K562 (cell line): Measurements from ENCODE around the gene UTP4. TPM values are rescaled to one million over a fixed set of nuclear protein-coding genes. Genes with fewer than 3 reads are reported as not detected.

Experiments
- ATAC-seq: fragments of 200-7000 bp; cut with Tn5 transposase; 3 replicates; pipeline ENCODE4 v1.9.1; 2020; ENCODE audit warnings: moderate library complexity
- BruUV-seq: library from RNA; stranded (reverse); fragments of 400-500 nt; replicated peaks from 2 replicates; lab custom pipeline; 2021; lab: Mats Ljungman, UMichigan
- CTCF ChIA-PET: fragments of 300-600 bp; formaldehyde crosslinking; extraction: SDS; loops from one replicate; lab custom pipeline; 2021; ENCODE audit warnings: low intra/inter-chr PET ratio; lab: Yijun Ruan, JAX
- POLR2A ChIA-PET: fragments of 300-600, 350-650 bp; sonication (Branson Sonifier 250); formaldehyde crosslinking; extraction: SDS; loops from one replicate; lab custom pipeline; 2021; ENCODE audit warnings: antibody characterized with exemption, inconsistent platforms; lab: Yijun Ruan, JAX
- DNase-seq, 4 experiments: peaks; one replicate each; pipeline versions ENCODE4 v3.0.0 to v3.0.0-alpha.2; 2011 to 2018; ENCODE audit warnings: low spot score in 3 of 4, mixed read lengths in 3 of 4; ENCODE audit errors: extremely low read depth in 1 of 4
- FAIRE-seq: peaks from 2 replicates; lab custom pipeline; 2011; peaks lifted over from hg19 to GRCh38; lab: Jason Lieb, UNC
- H2AFZ ChIP-seq: 2 replicates; pipeline ENCODE4 v1.6.0; 2011; ENCODE audit warnings: low read depth, low read length, control low read depth, inconsistent platforms
- H3K27ac ChIP-seq: fragments of 200-600 bp; 3 replicates; pipeline ENCODE4 v1.8.0; 2011; ENCODE audit warnings: low read depth, mild to moderate bottlenecking, control low read depth, inconsistent platforms, low read length, moderate library complexity, mixed read lengths; ENCODE audit errors: extremely low read depth
- H3K27me3 ChIP-seq, 2 experiments: fragments of 300-600 bp in 1 of 2; 2 replicates in 1 of 2; 3 replicates in 1 of 2; pipeline versions ENCODE4 v1.6.0 to v1.8.0; 2011; ENCODE audit warnings: inconsistent platforms in 2 of 2, low read length in 2 of 2, mild to moderate bottlenecking in 1 of 2, mixed read lengths in 1 of 2, moderate library complexity in 1 of 2; ENCODE audit not compliant: control insufficient read depth in 2 of 2, insufficient read depth in 2 of 2
- H3K36me3 ChIP-seq: fragments of 300-600 bp; 3 replicates; pipeline ENCODE4 v1.8.0; 2011; ENCODE audit warnings: mild to moderate bottlenecking, low read length, inconsistent platforms; ENCODE audit not compliant: control insufficient read depth, insufficient read depth
- H3K4me1 ChIP-seq, 2 experiments: fragments of 200-600 bp in 1 of 2; replicated peaks in 1 of 2; 2 replicates in 1 of 2; 3 replicates in 1 of 2; pipeline versions ENCODE4 v1.5.1 to v1.8.0; 2011; ENCODE audit warnings: inconsistent platforms in 2 of 2, low read length in 2 of 2, mild to moderate bottlenecking in 1 of 2, mixed read lengths in 1 of 2, moderate library complexity in 1 of 2; ENCODE audit not compliant: control insufficient read depth in 2 of 2, insufficient read depth in 2 of 2
- H3K4me2 ChIP-seq: 2 replicates; pipeline ENCODE4 v1.6.1; 2011; ENCODE audit warnings: low read length, control low read depth, inconsistent platforms, mixed read lengths; ENCODE audit not compliant: insufficient read depth
- H3K4me3 ChIP-seq: fragments of 200-600 bp; sonication (generic), shearing (Covaris generic); 2 replicates; pipeline ENCODE4 v1.5.1; 2016; ENCODE audit warnings: control low read depth, inconsistent platforms
- H3K79me2 ChIP-seq: fragments of 200-600 bp; 3 replicates; pipeline ENCODE4 v1.8.0; 2011; ENCODE audit warnings: low read length, inconsistent platforms; ENCODE audit not compliant: control insufficient read depth, insufficient read depth
- H3K9ac ChIP-seq, 2 experiments: 2 replicates each; pipeline versions ENCODE4 v1.6.0 to v1.6.1; 2011; ENCODE audit warnings: low read depth in 2 of 2, low read length in 2 of 2, control low read depth in 1 of 2, inconsistent platforms in 1 of 2, mild to moderate bottlenecking in 1 of 2, mixed read lengths in 1 of 2; ENCODE audit not compliant: insufficient read depth in 1 of 2
- H3K9me1 ChIP-seq: one replicate; pipeline ENCODE4 v1.6.0; 2011; ENCODE audit warnings: inconsistent platforms, mild to moderate bottlenecking, low read length, moderate library complexity; ENCODE audit not compliant: control insufficient read depth, insufficient read depth
- H3K9me3 ChIP-seq: replicated peaks from 2 replicates; pipeline ENCODE4 v1.5.1; 2011; ENCODE audit warnings: low read depth, low read length, inconsistent platforms; ENCODE audit not compliant: control insufficient read depth, insufficient read depth
- H4K20me1 ChIP-seq: replicated peaks from 2 replicates; pipeline ENCODE4 v1.6.1; 2011; ENCODE audit warnings: low read length, inconsistent platforms, mixed read lengths; ENCODE audit not compliant: control insufficient read depth, insufficient read depth
- KLF16 ChIP-seq: IDR thresholded peaks from 2 replicates; pipeline ENCODE4 v1.6.1; 2016; ENCODE audit warnings: antibody characterized with exemption
- MED1 ChIP-seq: sonication (generic); formaldehyde crosslinking; IDR thresholded peaks from 2 replicates; pipeline ENCODE4 v1.8.1; 2023; ENCODE audit warnings: missing genetic modification reagents, borderline replicate concordance
- PTRF ChIP-seq: fragments of 450-650 bp; IDR thresholded peaks from 2 replicates; pipeline ENCODE4 v1.6.1; 2016; ENCODE audit warnings: mild to moderate bottlenecking, missing genetic modification characterization, missing compliant biosample characterization
- SOX6 ChIP-seq: fragments of 450-650 bp; IDR thresholded peaks from 2 replicates; pipeline ENCODE4 v1.6.1; 2014; ENCODE audit warnings: mild to moderate bottlenecking
- U2AF2 ChIP-seq: fragments of 200-400 bp; formaldehyde crosslinking; optimal IDR thresholded peaks from 2 replicates; pipeline ENCODE3; 2017; ENCODE audit warnings: low read depth, mild to moderate bottlenecking, low read length
- WGBS: fragments of 100-300 bp; shearing (Covaris generic); methylation state at CpG from one replicate; pipeline ENCODE4 v1.1.6; 2016; ENCODE audit warnings: low coverage, mixed read lengths; ENCODE audit not compliant: insufficient coverage; ENCODE audit errors: missing lambda C conversion rate; 5-methylcytosine and 5-hydroxymethylcytosine counted together
- in situ Hi-C: fragments of 300-500 bp; cut with MboI; formaldehyde crosslinking; loops from 4 replicates; pipeline ENCODE4 v1.15.0; 2018; ENCODE audit warnings: inconsistent platforms, mixed read lengths
- intact Hi-C: fragments of 100-400 bp; cut with micrococcal nuclease; formaldehyde crosslinking; loops from 2 replicates; pipeline ENCODE4 v1.14.2; 2022
- polyA plus RNA-seq, 8 experiments: library from polyadenylated mRNA; depleted of rRNA in 4 of 8; stranded (reverse) in 5 of 8; unstranded in 3 of 8; fragments of >200 nt; fragmentation: Nextera tagmentation in 2 of 8; fragmentation: Illumina TruSeq in 1 of 8; extraction: Ambion mirVana in 2 of 8; extraction: Trizol in 1 of 8; gene quantifications; 2 replicates each; pipeline versions ENCODE4 v1.2.1 to v1.2.3, GENCODE V29; 2011 to 2014; ENCODE audit warnings: inconsistent platforms in 1 of 8, missing spikeins in 1 of 8
- total RNA-seq, 7 experiments: library from RNA; depleted of rRNA in 6 of 7; stranded (reverse); fragments of >200 nt in 6 of 7; fragmentation: Illumina TruSeq in 2 of 7; extraction: Trizol in 2 of 7; gene quantifications; 2 replicates each; pipeline versions ENCODE4 v1.2.1 to v1.2.3, GENCODE V29; 2011 to 2021; ENCODE audit warnings: low replicate concordance in 1 of 7
- TF ChIP-seq, protein P1 (sequence below), 2 experiments: fragments of 450-650 bp in 1 of 2; sonication (generic) in 1 of 2; formaldehyde crosslinking; conservative IDR thresholded peaks; 2 replicates each; pipeline versions ENCODE4 v1.4.0 to v1.8.1; 2020 to 2022; ENCODE audit warnings: mild to moderate bottlenecking in 1 of 2, missing genetic modification reagents in 1 of 2
- TF ChIP-seq, protein P2 (sequence below): fragments of 200-800 bp; sonication (Bioruptor generic); IDR thresholded peaks from 2 replicates; pipeline ENCODE4 v1.6.1; 2016; ENCODE audit warnings: missing genetic modification characterization, missing compliant biosample characterization
- TF ChIP-seq, protein P3 (sequence below): sonication (generic); formaldehyde crosslinking; IDR thresholded peaks from 2 replicates; pipeline ENCODE4 v1.8.0; 2023; ENCODE audit warnings: missing genetic modification reagents, mild to moderate bottlenecking, borderline replicate concordance

Gene UTP4
- total and polyA plus RNA-seq, 9 of the 15 experiments (the other 6 are each of a cell fraction or from before 2014, with no cell fraction given), result 46.1 to 203 (median 145) TPM

DNA sequence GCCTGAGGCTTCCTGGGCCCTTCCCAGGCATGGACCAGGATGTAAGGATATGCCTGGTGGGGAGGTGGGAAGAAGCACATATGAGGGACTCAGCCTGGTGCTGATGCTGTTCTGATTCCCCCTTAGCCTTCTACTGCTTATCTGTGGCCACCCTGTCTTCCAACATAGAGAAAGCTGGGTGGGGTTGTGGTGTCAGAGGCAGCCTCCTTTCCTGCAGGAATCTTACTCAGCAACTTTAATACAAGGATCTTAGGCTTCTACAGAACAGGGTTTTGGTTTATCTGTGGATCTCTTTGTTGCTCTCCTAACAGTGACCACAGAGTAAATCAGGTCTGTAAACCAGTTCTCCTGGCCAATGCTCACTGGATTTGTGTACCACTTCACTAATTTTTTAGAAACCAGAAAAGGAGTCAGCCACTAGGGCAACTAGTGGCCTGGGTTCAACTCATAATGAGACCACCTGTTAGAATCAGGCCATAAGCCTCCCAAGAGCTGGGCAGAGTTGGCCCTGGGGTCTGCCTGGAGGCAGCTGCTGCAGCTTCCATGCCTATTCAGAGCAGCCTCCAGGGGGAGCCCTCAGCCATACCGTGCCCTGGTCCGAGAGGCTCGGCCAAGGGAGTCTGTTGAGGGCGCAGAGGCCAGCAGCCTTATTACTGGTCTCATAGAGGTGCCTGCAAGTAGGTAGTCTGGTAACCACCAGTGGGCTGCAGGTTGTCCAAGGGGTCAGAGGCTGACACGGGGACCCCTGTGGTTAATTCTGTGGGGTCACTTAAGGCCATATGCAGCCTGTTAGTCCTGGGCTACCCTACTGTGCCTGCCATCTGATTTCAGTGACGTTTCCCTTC lies 19.9 kb upstream of the UTP4 start:
- peaks cover 10% of the 10 kb centered on the region for H3K9me1 ChIP-seq
- H3K27ac ChIP-seq, result no peak overlapping the region
- ATAC-seq (peak; percentile 98), FAIRE-seq (peak; percentile 88), DNase-seq (peak; percentile 78 to 81 (median 80))
- H3K4me2 ChIP-seq, result no peak overlapping the region
- no peaks in the 10 kb centered on the region for H3K27me3 ChIP-seq
- no TSS peak for BruUV-seq
- H4K20me1 ChIP-seq, result 0 out of 2 replicates have a peak, but pooled peaks cover 10% of the 10 kb centered on the region
- no peak overlapping the region for H3K9ac ChIP-seq
- H3K9me3 ChIP-seq, result no peaks in the 10 kb centered on the region
- POLR2A ChIA-PET, result interaction anchor here (0.5 to 0.6 kb wide), 2 partner anchors 174 to 1708 kb away, joined by 3 read pairs; no protein-coding TSS in a partner anchor
- no peak overlapping the region for H2AFZ ChIP-seq
- CTCF ChIA-PET, result interaction anchor here (0.7 to 0.9 kb wide), 3 partner anchors 12 to 210 kb away, joined by 3 read pairs; no protein-coding TSS in a partner anchor
- H3K79me2 ChIP-seq, result no peaks in the 10 kb centered on the region
- peaks cover 22% of the 10 kb centered on the region; the same call in 2 of the 3 replicates for H3K36me3 ChIP-seq
- in situ Hi-C loops (loop anchor here (10.0 kb wide), 2 partner anchors 408 to 588 kb away; no protein-coding TSS in a partner anchor), intact Hi-C loops (loop anchor here (10.0 kb wide), 1 partner anchor 588 kb away; no protein-coding TSS in a partner anchor)
- H3K4me1 ChIP-seq, result peaks cover 7 to 20% of the 10 kb centered on the region in 2 experiments; a peak in 4 of 5 replicates
- no peak overlapping the region for H3K4me3 ChIP-seq
- 26% methylated on average over 6 of the region's 6 CpGs for WGBS
- TF ChIP-seq, protein P1, sequence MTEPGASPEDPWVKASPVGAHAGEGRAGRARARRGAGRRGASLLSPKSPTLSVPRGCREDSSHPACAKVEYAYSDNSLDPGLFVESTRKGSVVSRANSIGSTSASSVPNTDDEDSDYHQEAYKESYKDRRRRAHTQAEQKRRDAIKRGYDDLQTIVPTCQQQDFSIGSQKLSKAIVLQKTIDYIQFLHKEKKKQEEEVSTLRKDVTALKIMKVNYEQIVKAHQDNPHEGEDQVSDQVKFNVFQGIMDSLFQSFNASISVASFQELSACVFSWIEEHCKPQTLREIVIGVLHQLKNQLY (CRISPR knock-in tag; conservative IDR thresholded peaks at IDR 0.05), result no peak
- no peak for TF ChIP-seq PTRF (tag)
- TF ChIP-seq, protein P2, sequence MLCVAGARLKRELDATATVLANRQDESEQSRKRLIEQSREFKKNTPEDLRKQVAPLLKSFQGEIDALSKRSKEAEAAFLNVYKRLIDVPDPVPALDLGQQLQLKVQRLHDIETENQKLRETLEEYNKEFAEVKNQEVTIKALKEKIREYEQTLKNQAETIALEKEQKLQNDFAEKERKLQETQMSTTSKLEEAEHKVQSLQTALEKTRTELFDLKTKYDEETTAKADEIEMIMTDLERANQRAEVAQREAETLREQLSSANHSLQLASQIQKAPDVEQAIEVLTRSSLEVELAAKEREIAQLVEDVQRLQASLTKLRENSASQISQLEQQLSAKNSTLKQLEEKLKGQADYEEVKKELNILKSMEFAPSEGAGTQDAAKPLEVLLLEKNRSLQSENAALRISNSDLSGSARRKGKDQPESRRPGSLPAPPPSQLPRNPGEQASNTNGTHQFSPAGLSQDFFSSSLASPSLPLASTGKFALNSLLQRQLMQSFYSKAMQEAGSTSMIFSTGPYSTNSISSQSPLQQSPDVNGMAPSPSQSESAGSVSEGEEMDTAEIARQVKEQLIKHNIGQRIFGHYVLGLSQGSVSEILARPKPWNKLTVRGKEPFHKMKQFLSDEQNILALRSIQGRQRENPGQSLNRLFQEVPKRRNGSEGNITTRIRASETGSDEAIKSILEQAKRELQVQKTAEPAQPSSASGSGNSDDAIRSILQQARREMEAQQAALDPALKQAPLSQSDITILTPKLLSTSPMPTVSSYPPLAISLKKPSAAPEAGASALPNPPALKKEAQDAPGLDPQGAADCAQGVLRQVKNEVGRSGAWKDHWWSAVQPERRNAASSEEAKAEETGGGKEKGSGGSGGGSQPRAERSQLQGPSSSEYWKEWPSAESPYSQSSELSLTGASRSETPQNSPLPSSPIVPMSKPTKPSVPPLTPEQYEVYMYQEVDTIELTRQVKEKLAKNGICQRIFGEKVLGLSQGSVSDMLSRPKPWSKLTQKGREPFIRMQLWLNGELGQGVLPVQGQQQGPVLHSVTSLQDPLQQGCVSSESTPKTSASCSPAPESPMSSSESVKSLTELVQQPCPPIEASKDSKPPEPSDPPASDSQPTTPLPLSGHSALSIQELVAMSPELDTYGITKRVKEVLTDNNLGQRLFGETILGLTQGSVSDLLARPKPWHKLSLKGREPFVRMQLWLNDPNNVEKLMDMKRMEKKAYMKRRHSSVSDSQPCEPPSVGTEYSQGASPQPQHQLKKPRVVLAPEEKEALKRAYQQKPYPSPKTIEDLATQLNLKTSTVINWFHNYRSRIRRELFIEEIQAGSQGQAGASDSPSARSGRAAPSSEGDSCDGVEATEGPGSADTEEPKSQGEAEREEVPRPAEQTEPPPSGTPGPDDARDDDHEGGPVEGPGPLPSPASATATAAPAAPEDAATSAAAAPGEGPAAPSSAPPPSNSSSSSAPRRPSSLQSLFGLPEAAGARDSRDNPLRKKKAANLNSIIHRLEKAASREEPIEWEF (CRISPR knock-in tag), result no peak
- TF ChIP-seq SOX6, result no peak
- TF ChIP-seq KLF16, result no peak
- TF ChIP-seq, protein P3, sequence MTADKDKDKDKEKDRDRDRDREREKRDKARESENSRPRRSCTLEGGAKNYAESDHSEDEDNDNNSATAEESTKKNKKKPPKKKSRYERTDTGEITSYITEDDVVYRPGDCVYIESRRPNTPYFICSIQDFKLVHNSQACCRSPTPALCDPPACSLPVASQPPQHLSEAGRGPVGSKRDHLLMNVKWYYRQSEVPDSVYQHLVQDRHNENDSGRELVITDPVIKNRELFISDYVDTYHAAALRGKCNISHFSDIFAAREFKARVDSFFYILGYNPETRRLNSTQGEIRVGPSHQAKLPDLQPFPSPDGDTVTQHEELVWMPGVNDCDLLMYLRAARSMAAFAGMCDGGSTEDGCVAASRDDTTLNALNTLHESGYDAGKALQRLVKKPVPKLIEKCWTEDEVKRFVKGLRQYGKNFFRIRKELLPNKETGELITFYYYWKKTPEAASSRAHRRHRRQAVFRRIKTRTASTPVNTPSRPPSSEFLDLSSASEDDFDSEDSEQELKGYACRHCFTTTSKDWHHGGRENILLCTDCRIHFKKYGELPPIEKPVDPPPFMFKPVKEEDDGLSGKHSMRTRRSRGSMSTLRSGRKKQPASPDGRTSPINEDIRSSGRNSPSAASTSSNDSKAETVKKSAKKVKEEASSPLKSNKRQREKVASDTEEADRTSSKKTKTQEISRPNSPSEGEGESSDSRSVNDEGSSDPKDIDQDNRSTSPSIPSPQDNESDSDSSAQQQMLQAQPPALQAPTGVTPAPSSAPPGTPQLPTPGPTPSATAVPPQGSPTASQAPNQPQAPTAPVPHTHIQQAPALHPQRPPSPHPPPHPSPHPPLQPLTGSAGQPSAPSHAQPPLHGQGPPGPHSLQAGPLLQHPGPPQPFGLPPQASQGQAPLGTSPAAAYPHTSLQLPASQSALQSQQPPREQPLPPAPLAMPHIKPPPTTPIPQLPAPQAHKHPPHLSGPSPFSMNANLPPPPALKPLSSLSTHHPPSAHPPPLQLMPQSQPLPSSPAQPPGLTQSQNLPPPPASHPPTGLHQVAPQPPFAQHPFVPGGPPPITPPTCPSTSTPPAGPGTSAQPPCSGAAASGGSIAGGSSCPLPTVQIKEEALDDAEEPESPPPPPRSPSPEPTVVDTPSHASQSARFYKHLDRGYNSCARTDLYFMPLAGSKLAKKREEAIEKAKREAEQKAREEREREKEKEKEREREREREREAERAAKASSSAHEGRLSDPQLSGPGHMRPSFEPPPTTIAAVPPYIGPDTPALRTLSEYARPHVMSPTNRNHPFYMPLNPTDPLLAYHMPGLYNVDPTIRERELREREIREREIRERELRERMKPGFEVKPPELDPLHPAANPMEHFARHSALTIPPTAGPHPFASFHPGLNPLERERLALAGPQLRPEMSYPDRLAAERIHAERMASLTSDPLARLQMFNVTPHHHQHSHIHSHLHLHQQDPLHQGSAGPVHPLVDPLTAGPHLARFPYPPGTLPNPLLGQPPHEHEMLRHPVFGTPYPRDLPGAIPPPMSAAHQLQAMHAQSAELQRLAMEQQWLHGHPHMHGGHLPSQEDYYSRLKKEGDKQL (CRISPR knock-in tag), result no peak
- no peak for TF ChIP-seq U2AF2
- TF ChIP-seq MED1 (CRISPR knock-in tag), result no peak
